ENCODE results near the gene LIN7A. TPM values are rescaled to one million over a fixed set of nuclear protein-coding genes. Genes with fewer than 3 reads are reported as not detected.
"Not testable (repeated sequence)": the region's sequence is repeated elsewhere in the genome, so short reads cannot be mapped to it uniquely, and the experiment has no call there.

The LIN7A gene
- total RNA-seq, 1 donor from 2014 or later: 5.8 TPM

DNA sequence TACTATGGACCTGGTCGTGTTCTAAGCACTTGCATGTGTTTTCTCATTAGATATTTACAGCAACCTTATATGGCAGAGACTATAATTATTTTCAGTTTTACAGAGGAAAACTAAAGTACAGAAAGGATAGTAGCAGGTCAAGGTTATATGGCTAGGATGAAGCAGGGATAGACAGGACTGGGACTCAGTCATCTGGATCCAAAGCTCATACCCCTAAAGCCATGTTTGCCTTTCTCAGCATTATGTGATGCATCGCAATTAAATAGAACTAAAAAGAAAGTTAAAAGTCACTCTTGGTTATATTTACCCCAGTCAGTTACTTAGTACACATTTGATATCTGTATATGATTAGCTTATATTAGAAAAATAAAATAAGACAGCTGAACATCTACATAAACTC lies 13.3 kb downstream of the LIN7A start:
- no peak for DNase-seq (ENCODE audit: low spot score)

DNA sequence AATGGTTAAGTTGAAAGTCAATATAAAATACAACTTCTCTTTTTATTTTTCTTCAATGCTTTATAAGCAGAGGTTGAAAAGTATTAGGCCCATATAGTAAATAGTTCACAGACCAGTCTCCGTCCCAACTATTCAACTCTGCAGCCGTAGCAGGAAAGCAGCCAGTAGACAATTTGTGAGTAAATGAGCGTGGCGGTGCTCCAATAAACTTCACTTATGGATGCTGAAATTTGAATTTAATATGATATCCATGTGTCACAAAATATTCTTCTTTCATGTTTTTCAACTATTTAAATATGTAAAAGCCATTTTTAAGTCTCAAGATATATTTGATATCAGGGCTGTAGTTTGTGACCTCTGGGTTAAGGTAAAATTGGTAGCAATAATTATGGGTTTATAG lies 17.7 kb downstream of the LIN7A start:
- DNase-seq (ENCODE audit: low spot score): no peak

DNA sequence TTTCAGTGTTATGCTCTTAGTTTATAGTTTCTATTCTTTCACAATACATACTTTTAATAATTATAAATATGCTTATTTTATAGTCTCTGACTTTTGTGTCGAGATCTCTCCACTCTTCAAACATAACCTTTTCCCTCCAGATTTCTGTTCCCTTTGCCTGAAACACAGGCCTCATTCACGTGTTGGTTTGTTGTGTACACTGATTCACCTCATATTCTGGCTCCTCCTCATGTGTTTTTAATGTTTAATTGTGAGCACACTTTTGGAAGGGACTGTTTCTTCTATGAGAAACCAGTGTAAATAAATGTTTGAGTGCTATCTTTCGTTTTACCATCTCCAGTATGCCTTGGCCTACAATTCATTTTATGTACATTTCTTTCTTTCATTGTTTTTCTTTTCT lies 20.1 kb downstream of the LIN7A start:
- no peak for DNase-seq (ENCODE audit: low spot score)

DNA sequence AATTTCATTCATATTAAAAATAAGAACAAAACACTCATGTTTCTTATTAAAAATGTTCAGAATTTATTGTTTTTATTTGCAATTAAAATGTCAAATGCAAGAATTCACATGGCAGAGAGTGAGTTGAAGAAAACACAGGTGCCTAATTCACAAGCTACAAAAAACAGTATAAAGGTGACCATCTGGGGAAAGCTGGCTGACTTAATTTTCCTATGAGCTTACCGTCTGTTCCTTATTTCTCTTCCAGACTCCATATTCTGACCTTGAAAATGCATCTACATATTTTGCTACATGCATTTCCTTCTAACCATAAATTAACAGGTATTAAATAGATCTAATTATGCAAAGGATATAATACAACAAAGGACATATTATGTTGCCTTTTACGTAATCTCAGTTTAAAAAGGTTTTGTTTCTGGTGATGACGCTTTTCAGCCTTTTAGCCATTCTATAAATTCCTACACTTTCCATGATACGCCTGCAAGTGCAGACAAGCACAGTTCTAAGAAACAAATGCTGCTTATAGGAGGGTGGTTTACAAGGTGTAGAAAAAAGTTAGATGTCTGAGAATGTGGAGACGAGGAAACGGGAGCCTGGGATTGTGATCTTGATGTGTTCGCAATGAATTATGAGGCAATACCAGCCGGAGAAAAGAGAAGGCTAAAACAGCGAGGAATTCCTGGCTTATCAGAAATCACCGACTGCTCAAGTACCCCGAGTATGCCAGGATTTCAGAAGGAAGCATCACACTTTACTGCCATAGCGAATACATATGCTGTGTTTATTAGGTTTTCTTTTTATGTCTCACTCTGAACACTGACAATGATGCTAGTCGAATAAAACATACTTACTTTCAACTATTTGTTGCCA lies 24.6 kb downstream of the LIN7A start:
- DNase-seq (ENCODE audit: low spot score): no peak

DNA sequence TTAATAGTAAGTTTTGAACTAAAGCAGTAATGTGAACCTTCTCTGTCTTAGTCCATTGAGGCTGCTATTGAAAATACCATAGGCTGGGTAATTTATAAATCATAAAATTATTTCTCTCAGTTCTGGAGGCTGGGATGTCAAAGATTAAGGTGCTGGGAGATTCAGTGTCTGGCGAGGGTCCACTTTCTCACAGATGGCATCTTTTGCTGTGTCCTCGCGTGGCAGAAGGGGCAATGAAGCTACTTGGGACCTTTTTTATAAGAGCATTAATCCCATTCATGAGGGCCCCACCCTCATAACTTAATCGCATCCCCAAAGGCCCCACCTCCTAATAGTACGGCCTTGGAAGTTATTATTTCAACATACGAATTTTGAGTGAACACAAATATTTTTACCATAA lies 28.4 kb downstream of the LIN7A start:
- no peak for DNase-seq (ENCODE audit: low spot score)

DNA sequence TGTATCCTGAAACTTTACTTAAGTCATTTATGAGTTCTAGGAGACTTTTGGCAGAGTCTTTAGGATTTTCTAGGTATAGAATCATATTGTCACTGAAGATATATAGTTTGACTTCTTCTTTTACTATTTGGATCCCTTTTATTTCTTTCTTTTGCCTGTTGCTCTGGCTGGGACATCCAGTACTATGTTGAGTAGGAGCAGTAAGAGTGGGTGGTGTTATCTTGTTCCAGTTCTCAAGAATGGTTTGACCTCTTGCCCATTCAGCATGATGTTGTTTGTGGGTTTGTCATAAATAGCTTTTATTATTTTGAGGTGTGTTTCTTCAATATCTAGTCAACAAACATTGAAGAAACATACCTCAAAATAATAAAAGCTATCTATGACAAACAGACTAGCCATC lies 35.0 kb downstream of the LIN7A start:
- DNase-seq (ENCODE audit: low spot score): no peak

DNA sequence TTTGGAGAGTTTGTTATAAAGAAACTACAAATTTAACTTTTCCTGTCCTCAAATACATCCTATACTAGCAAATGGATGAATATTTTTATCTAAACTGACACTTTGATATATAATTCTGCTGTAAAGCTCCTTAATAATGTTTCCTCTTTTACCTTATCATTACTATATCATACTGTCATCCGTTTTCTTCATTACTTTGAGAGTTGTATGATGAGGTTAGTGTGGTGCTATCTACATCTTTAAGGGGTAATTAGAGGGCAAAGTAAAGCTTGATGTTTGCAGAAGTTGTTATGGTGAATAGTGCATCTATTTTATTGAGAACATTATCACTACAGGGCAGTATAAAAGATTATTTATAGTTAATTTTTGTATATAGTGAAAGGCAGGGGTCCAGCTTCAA lies 36.1 kb downstream of the LIN7A start:
- no peak for DNase-seq (ENCODE audit: low spot score)

DNA sequence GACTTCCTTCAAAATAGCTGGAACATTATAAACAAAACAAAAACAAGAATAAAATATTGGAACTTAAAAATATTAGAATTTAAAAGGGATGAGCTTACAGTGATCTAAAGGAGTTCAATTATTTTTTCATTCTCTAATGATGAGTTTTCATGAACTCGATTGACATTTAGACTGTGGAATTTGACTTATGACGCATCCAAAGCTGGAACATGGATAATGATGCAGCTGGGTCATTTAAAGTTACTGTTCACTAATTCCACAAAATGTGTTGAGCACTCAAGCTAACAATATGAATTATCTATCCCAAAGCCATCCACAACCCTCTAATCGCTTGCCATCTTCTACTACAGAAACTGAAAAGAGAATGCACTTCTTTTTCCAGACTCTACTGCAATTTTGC lies 42.5 kb downstream of the LIN7A start:
- DNase-seq (ENCODE audit: low spot score): no peak

DNA sequence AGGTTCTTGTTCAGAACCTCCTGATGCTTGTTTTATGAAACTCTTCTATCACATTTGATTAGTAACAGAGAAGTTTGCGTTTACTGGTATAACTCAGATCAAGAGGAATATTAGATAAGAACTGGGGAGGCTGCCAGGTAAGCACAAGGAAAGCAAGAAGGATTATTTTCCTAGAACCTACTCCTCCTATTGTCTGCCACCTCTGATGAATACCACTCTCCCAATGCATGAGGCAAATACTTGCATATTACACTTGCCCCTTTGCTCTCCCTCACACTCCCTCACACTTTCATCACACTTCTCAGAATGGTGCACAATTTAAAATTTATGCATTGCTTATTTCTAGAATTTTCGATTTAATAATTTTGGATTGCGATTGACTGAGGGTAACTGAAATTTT lies 43.6 kb downstream of the LIN7A start:
- DNase-seq (ENCODE audit: low spot score): no peak

DNA sequence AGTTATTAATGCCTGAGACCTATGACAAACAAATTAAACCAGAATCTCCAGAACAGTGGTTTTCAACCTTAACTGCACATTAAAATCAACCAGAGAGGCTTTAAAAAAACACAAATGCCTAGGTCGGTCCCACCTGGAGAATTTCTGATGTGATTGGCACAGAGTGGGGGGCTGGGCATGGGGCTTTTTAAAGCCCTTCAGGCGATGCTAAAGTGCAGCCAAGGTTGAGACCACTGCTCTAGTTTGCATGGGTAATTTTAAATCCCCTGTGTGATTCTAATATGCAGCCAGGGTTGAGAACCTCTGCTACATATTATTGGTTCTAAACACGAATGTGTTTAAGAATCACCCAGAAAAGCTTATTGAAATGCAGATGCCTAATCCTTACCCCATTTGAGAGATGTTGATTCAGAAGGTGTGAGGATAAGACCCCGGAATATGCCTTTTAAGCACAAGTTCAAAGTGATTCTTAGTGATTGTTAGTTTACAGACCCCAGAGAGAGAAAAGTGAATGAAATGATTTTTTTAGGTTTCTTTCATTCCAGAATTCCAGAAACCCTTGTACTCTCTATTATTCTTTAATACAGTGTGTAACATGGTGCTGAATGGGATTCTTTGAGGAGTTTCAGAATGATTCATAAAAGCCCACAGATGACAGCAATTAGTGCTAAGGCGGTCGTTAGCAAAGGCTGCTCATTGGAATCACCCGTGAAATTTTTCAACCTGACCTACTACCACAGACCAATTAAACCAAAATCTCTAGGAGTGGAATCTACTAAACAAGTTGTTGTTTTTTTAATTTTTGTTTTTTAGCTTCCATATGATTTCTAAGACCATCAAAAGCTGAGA lies 44.9 kb downstream of the LIN7A start:
- no peak for DNase-seq (ENCODE audit: low spot score)

DNA sequence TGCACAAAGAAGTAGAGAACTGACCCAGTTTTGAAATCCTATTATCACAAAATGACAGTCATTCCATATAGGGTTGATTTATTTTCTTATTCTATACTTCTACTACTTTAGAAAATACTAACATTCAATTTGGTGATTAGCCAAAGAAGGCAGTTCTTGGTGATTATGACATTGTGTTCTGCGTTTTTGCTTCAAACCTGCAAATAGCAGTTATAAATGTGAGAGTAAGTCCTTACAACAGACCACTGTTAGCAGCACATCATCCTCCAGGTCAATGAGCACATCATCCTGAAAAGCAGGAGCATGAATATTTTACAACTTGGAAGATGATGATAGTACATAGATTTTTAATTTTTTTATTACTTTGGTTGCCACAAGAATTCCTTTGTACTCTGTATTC lies 53.1 kb downstream of the LIN7A start:
- no peak for DNase-seq (ENCODE audit: low spot score)

DNA sequence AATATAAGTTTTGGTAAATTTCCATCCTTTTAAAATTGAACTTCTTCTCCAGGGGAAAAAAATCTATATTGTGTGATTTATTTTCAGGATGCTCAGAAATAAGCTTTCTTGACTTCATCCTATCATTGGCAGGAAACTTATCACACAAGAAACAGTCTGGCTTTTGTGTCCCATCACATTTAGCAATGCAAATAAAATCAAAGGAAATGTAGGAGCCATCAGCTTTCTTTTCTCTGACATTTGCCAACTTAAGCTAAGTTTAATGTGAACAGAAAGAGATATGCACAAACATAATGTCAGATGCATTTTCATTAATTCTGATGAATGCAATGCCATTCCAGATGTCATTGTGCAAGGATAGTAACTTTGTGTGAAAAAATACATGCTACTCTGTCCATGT lies 56.6 kb downstream of the LIN7A start:
- DNase-seq (ENCODE audit: low spot score): no peak

DNA sequence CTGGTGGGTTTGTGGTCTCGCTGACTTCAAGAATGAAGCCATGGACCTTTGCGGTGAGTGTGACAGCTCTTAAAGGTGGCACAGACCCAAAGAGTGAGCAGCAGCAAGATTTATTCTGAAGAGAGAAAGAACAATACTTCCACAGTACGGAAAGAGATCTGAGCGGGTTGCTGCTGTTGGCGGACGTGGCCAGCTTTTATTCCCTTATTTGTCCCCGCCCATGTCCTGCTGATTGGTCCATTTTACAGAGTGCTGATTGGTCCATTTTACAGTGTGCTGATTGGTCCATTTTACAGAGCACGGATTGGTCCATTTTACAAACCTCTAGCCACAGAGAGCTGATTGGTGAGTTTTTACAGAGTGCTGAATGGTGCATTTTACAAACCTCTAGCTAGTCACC lies 59.3 kb downstream of the LIN7A start:
- DNase-seq (ENCODE audit: low spot score): not testable (repeated sequence)

DNA sequence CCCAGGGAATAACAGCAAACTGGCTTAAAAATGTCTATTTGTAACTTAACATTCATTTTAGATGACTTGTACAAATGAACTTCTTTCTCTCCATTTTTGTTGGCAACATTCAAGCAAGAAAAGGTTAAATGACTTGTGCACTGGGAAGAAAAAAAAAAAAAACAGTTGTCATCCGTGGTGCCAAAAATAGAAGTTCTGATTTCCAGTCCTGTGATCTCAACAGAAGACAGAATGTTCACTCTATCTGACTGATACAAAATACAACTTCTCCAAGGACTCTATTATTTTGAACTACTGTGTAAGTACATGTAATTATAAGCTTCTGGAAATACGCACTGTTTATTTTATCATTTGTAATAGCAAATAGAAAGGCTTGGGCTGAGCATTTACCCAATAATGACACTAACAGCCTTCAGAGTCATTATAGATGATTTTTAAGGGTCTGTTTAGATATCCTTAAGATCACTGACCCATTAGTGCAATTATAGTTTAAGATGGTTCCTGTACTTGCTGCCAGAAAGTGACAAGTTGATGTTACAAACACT lies 59.9 kb downstream of the LIN7A start:
- no peak for DNase-seq (ENCODE audit: low spot score)

DNA sequence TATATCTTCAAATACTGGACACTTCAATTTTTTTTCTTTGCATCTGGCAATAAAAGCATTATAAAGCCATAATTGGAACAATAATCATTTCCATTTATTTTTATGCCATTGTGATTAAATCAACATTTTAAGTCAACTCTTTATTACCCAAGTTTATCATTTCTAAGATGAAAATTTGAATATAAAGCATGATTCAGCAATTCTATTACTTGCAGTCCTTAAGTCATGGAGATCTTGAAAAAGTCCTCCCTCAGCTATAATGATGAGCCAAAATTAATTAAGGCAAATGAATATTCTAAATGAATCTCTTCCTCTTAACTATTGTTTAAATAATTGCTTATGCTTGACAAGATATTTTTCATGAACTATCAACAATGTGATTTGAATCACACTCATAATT lies 65.7 kb downstream of the LIN7A start:
- DNase-seq (ENCODE audit: low spot score): no peak

DNA sequence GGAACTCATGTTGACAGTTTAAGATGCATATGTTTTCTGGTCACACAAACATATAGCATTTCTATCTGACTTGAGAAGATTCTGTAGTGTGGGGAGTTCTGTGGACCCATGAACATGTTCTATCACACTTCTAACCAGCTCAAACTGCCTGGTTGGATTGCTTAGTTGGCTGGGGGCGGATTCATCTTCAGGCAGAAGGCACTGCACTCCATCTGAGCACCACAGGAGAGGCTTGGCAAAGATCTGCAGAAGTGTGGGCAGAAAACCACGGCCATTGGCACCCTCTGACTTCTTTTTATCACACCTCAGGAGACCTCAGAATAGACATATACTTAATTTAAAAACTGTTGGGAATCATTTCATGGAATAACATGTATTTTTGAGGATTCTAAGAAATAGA lies 68.5 kb downstream of the LIN7A start:
- DNase-seq (ENCODE audit: low spot score): no peak

DNA sequence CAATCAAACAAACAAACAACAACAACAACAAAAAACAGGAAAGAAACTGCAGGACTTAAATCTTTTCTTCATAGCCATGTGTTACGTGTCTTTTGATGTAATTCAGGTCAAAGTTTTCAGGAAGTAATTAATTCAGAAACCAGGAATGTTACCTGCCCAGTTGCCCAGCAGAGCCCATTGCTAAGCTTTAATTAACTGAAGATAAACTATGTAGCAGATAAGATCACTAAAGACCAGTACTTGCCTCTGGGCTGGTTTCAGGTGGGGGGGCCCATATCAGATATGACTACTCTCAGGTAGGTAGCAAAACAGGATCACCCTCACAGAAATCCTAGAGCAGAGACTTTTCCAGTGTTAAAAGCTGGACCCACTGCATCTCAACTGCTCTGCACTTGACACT lies 69.2 kb downstream of the LIN7A start:
- no peak for DNase-seq (ENCODE audit: low spot score)

DNA sequence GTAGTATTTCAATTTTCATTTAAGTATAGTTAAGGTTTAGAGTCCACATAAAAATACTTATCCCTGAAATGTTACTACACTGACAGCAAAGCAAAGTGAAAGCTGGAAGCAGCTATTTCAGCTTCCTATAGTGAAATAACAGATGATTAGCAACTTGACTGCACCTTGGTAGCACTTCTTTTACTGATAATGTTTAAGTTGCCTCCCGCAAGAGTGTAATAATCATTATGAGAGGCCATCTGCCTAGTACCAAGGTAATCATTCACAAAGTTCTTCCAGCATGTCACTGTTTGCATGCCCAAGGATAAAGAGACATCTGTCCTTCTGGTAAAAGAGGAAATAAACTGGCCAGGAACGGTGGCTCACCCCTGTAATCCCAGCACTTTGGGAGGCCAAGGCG lies 69.8 kb downstream of the LIN7A start:
- no peak for DNase-seq (ENCODE audit: low spot score)

DNA sequence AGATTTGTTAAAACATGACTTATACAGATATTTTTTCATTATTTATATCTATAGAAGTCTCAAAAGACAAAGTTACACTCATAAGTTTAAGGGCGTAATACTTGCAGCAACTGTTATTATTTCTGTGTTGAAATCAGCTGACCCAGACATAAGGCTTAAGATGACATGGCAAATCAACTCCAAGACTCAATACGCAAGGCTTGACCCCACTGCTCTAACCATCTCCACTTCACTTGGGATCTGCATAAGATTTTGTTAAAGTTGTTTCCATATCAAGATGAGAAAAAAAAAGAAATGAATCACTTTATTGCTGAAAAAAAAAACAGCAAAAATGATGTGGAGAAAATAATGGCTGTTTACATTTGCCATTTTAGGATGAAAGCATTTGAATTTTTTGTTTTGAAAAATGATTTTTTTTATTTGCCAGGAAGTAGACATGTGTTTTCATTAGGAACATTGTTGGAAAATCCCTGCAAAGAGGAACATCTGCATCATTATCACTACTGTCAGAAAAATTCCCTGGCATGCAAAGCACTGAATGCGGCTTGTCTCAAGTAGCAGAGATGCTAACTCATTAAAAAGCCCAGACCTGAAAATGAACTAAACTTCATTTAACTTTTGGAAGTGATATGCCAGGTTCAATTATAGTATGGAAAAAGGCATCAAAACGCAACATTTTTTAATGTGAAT lies 73.5 kb downstream of the LIN7A start:
- DNase-seq (ENCODE audit: low spot score): no peak

DNA sequence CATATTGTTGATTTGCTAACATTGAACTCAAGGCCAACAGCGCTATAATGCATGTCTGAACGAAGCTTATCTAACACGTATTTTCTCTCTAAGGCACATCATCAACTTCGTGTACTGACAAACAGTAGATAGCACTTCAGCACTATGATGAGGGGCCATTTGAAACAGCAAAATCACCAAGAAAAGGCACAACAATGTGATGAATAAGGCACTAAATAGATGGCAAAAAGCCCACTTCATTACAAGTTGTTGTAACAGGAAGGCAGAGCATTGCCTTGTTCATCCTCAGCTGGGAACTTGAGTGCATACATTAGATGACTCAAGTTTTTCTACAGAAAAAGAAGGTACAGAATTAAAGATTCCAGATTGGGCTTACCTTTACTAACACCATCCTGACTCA lies 75.2 kb downstream of the LIN7A start:
- DNase-seq (ENCODE audit: low spot score): no peak

DNA sequence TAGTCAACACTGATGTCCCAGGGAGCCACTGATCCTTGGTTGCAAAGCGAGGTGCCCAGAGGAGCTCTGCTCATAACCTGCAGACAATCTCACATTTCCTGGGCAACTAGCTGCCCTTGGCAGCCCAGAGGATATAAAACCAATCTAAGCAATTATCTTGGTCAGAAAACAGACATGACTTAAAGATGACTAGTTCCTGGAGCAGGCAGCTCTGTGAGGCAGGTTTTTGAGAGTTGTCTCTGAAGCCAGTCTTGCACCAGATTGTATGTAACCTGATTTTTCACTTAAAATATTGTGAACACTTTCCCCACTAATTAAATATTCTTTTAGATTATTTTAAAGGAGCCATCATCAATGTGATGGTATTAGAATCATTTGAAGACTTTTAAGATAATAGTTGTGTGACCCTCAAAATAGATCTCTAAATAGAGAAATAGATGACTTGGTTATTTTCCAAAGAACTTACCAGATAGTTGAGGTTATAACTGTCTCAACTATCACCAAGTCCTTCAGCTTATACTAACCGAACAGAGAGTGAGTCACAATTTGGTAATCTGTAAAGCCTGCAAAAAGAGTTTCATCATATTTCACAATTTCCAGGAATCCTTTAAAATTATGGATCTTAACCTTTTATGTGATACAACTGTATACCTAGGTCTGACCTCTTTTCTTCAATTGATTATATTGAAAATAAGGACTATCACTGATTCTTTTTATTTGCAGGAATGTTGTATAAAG lies 75.9 kb downstream of the LIN7A start:
- no peak for DNase-seq (ENCODE audit: low spot score)

Data from mesenteric fat pad (tissue), 1 donor.